DND-41 (cell line): Measurements from ENCODE around the gene C17orf78.
"Not testable (repeated sequence)": the region's sequence is repeated elsewhere in the genome, so short reads cannot be mapped to it uniquely, and the experiment has no call there.

Source experiments
- ATAC-seq: fragments of 200-7000 bp; cut with Tn5 transposase; 3 replicates; pipeline ENCODE4 v1.9.1; 2021; ENCODE audit warnings: low read depth; ENCODE audit not compliant: insufficient read depth
- DNase-seq: peaks from one replicate; pipeline ENCODE4 v3.0.0-alpha.2; 2020
- H2AFZ ChIP-seq: 2 replicates; pipeline ENCODE4 v1.6.0; 2012; ENCODE audit warnings: low read depth, low read length
- H3K27ac ChIP-seq: 2 replicates; pipeline ENCODE4 v1.5.1; 2012; ENCODE audit warnings: low read length, inconsistent platforms
- H3K27me3 ChIP-seq: fragments of 200-600 bp; sonication (generic); 2 replicates; pipeline ENCODE4 v1.6.0; 2012; ENCODE audit warnings: low read length, mild to moderate bottlenecking, inconsistent platforms; ENCODE audit not compliant: insufficient read depth, poor library complexity
- H3K36me3 ChIP-seq: 2 replicates; pipeline ENCODE4 v1.5.1; 2012; ENCODE audit warnings: low read length, inconsistent platforms; ENCODE audit not compliant: insufficient read depth
- H3K4me1 ChIP-seq: 2 replicates; pipeline ENCODE4 v1.5.1; 2012; ENCODE audit warnings: mild to moderate bottlenecking, low read length; ENCODE audit not compliant: insufficient read depth
- H3K4me2 ChIP-seq: 2 replicates; pipeline ENCODE4 v1.6.0; 2012; ENCODE audit warnings: mild to moderate bottlenecking, moderate library complexity, low read length, inconsistent platforms; ENCODE audit not compliant: insufficient read depth
- H3K4me3 ChIP-seq, 2 experiments: fragments of 200-600 bp in 1 of 2; shearing (Covaris generic) in 1 of 2; 2 replicates each; pipeline ENCODE4 v1.5.1; 2012 to 2016; ENCODE audit warnings: inconsistent platforms in 2 of 2, low read length in 2 of 2, mild to moderate bottlenecking in 2 of 2, low read depth in 1 of 2, moderate library complexity in 1 of 2
- H3K79me2 ChIP-seq: 2 replicates; pipeline ENCODE4 v1.6.0; 2012; ENCODE audit warnings: low read length, inconsistent platforms; ENCODE audit not compliant: insufficient read depth
- H3K9ac ChIP-seq: 2 replicates; pipeline ENCODE4 v1.6.0; 2012; ENCODE audit warnings: low read depth, mild to moderate bottlenecking, inconsistent platforms, low read length, moderate library complexity
- H3K9me3 ChIP-seq: 2 replicates; pipeline ENCODE4 v1.5.1; 2012; ENCODE audit warnings: low read length, moderate library complexity, mild to moderate bottlenecking, inconsistent platforms; ENCODE audit not compliant: insufficient read depth, severe bottlenecking
- H4K20me1 ChIP-seq: 2 replicates; pipeline ENCODE4 v1.6.0; 2012; ENCODE audit warnings: low read length; ENCODE audit not compliant: insufficient read depth
- CTCF ChIP-seq: IDR thresholded peaks from 2 replicates; pipeline ENCODE4 v1.5.1; 2012; ENCODE audit warnings: borderline replicate concordance, low read length, moderate library complexity, mild to moderate bottlenecking; ENCODE audit not compliant: poor library complexity, severe bottlenecking; ENCODE audit errors: extremely low read depth
- EZH2 ChIP-seq: IDR thresholded peaks from 3 replicates; pipeline ENCODE4 v1.6.1; 2012; ENCODE audit warnings: borderline replicate concordance, low read depth, mild to moderate bottlenecking, moderate library complexity, low read length, inconsistent platforms; ENCODE audit not compliant: severe bottlenecking

C17orf78 gene

GRCh38 chr17:37430051-37430627 lies 54.4 kb downstream of the C17orf78 start:
- no peak overlapping the region for H3K27ac ChIP-seq
- no peak overlapping the region for H2AFZ ChIP-seq
- TF ChIP-seq CTCF (no peak), EZH2 (no peak)
- no peaks in the 10 kb centered on the region for H3K4me1 ChIP-seq
- ATAC-seq, result no peak
- no peaks in the 10 kb centered on the region for H4K20me1 ChIP-seq
- no peaks in the 10 kb centered on the region for H3K9me3 ChIP-seq
- peaks cover 83% of the 10 kb centered on the region for H3K36me3 ChIP-seq
- no peak for DNase-seq
- H3K9ac ChIP-seq, result no peak overlapping the region
- H3K4me2 ChIP-seq, result no peak overlapping the region
- H3K79me2 ChIP-seq, result peaks cover 33% of the 10 kb centered on the region
- H3K27me3 ChIP-seq, result no peaks in the 10 kb centered on the region
- H3K4me3 ChIP-seq, result no peak overlapping the region

GRCh38 chr17:37432671-37433070 lies 56.9 kb downstream of the C17orf78 start:
- H3K27me3 ChIP-seq, result no peaks in the 10 kb centered on the region
- no peak for ATAC-seq
- no peak overlapping the region for H3K9ac ChIP-seq
- no peaks in the 10 kb centered on the region for H3K9me3 ChIP-seq
- H3K79me2 ChIP-seq, result peaks cover 33% of the 10 kb centered on the region
- no peak overlapping the region for H2AFZ ChIP-seq
- no peak overlapping the region for H3K27ac ChIP-seq
- no peaks in the 10 kb centered on the region for H4K20me1 ChIP-seq
- peaks cover 75% of the 10 kb centered on the region for H3K36me3 ChIP-seq
- no peak for TF ChIP-seq CTCF
- no peak for TF ChIP-seq EZH2
- H3K4me3 ChIP-seq, result no peak overlapping the region
- no peak for DNase-seq
- no peak overlapping the region for H3K4me2 ChIP-seq
- H3K4me1 ChIP-seq, result no peaks in the 10 kb centered on the region

- Histone ChIP-seq H3K4me1 (no peaks in the 10 kb centered on the region), H3K27ac (no peak overlapping the region), H4K20me1 (no peaks in the 10 kb centered on the region), H3K36me3 (peaks cover 82% of the 10 kb centered on the region), H3K4me2 (no peak overlapping the region), H3K79me2 (peaks cover 10% of the 10 kb centered on the region), H2AFZ (no peak overlapping the region), H3K4me3 (no peak overlapping the region), H3K9me3 (no peaks in the 10 kb centered on the region), H3K9ac (no peak overlapping the region), H3K27me3 (no peaks in the 10 kb centered on the region)
- TF ChIP-seq EZH2, result no peak
- TF ChIP-seq CTCF, result peak; percentile 36
- ATAC-seq (no peak), DNase-seq (no peak)
Observed at GRCh38 chr17:37438141-37438540, 62.4 kb downstream of the C17orf78 start.

GRCh38 chr17:37440424-37440823 lies 64.6 kb downstream of the C17orf78 start:
- TF ChIP-seq CTCF (no peak), EZH2 (no peak)
- H4K20me1 ChIP-seq, result no peaks in the 10 kb centered on the region
- H3K27ac ChIP-seq, result no peak overlapping the region

GRCh38 chr17:37441369-37442014 lies 65.7 kb downstream of the C17orf78 start:
- H3K9me3 ChIP-seq, H3K4me3 ChIP-seq, DNase-seq, H3K4me2 ChIP-seq, H3K9ac ChIP-seq, H2AFZ ChIP-seq, H3K4me1 ChIP-seq, ATAC-seq, H4K20me1 ChIP-seq, H3K27ac ChIP-seq, H3K79me2 ChIP-seq, H3K27me3 ChIP-seq: not testable (repeated sequence)
- H3K36me3 ChIP-seq, result peaks cover 86% of the 10 kb centered on the region

More at GRCh38 chr17:37440424-37440823, 64.6 kb downstream of the C17orf78 start:
- Histone ChIP-seq H3K4me2 (no peak overlapping the region), H3K9me3 (no peaks in the 10 kb centered on the region), H3K36me3 (peaks cover 87% of the 10 kb centered on the region), H3K9ac (no peak overlapping the region), H3K4me1 (no peaks in the 10 kb centered on the region), H3K79me2 (no peaks in the 10 kb centered on the region), H3K4me3 (no peak overlapping the region), H3K27me3 (no peaks in the 10 kb centered on the region), H2AFZ (no peak overlapping the region)
- DNase-seq (no peak), ATAC-seq (no peak)
